ENCODE measurements around the gene RTN1.
"Not testable (repeated sequence)": the region's sequence is repeated elsewhere in the genome, so short reads cannot be mapped to it uniquely, and the experiment has no call there.

Gene RTN1

GRCh38 chr14:59657769-59658168 is 212.8 kb downstream of the RTN1 start:
- Histone ChIP-seq H3K9me2 (replicated peaks; ENCODE audit: control insufficient read depth, low read length) (no peaks in the 10 kb centered on the region), H3K4me2 (ENCODE audit: low read length) (no peak overlapping the region), H3K79me2 (ENCODE audit: control insufficient read depth, low read length) (no peaks in the 10 kb centered on the region), H3K4me1 (ENCODE audit: control insufficient read depth, low read length) (no peaks in the 10 kb centered on the region), H3K36me3 (ENCODE audit: control insufficient read depth, low read length) (no peaks in the 10 kb centered on the region), H3K27me3 (ENCODE audit: control insufficient read depth, low read length) (no peaks in the 10 kb centered on the region), H3K27ac (ENCODE audit: low read depth, low read length) (no peak overlapping the region), H3K9me3 (ENCODE audit: control insufficient read depth, insufficient read depth, low read length) (no peaks in the 10 kb centered on the region), H4K20me1 (ENCODE audit: control insufficient read depth, insufficient read depth, low read depth, low read length) (no peaks in the 10 kb centered on the region), H3F3A (ENCODE audit: control insufficient read depth, insufficient read depth) (no peaks in the 10 kb centered on the region), H3K4me3 (ENCODE audit: low read length) (no peak overlapping the region)
- TF ChIP-seq CTCF (IDR thresholded peaks at IDR 0.05; ENCODE audit: low read depth, low read length, poor library complexity, severe bottlenecking) (no peak), EZH2phosphoT487 (IDR thresholded peaks at IDR 0.05; ENCODE audit: borderline replicate concordance, low read length) (no peak)

DNA sequence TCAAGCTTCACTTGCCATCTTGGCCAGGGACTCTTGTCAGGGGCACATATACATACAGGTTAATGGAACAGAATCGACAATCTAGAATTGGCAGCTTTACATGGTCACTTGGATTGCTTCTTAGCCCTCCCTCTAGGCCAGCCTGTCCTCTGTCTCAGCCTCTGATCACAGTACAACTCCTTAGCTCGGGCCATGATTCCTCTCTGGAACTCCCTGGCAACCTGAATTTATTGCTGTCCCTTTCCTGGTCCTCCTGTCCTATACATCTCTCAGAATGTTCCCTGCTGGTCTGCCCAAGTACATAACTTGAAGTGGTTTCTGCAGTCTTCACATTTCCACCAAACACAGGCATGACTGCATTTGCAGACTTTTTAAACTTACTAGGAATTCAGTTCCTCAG is 214.1 kb downstream of the RTN1 start:
- TF ChIP-seq EZH2phosphoT487 (IDR thresholded peaks at IDR 0.05; ENCODE audit: borderline replicate concordance, low read length) (no peak), CTCF (IDR thresholded peaks at IDR 0.05; ENCODE audit: low read depth, low read length, poor library complexity, severe bottlenecking) (no peak)
- Histone ChIP-seq H3K36me3 (ENCODE audit: control insufficient read depth, low read length) (no peaks in the 10 kb centered on the region), H3K4me3 (ENCODE audit: low read length) (no peak overlapping the region)

GRCh38 chr14:59654131-59654530 is 216.4 kb downstream of the RTN1 start:
- H3K9me2 ChIP-seq (replicated peaks; ENCODE audit: control insufficient read depth, low read length); H3F3A ChIP-seq (ENCODE audit: control insufficient read depth, insufficient read depth); H3K4me3 ChIP-seq (ENCODE audit: low read length); H3K79me2 ChIP-seq (ENCODE audit: control insufficient read depth, low read length); H3K9me3 ChIP-seq (ENCODE audit: control insufficient read depth, insufficient read depth, low read length); H3K36me3 ChIP-seq (ENCODE audit: control insufficient read depth, low read length); H3K4me2 ChIP-seq (ENCODE audit: low read length); H3K27ac ChIP-seq (ENCODE audit: low read depth, low read length); H4K20me1 ChIP-seq (ENCODE audit: control insufficient read depth, insufficient read depth, low read depth, low read length); H3K4me1 ChIP-seq (ENCODE audit: control insufficient read depth, low read length); H3K27me3 ChIP-seq (ENCODE audit: control insufficient read depth, low read length): not testable (repeated sequence)

More for the DNA sequence above, 214.1 kb downstream of the RTN1 start:
- H3K4me1 ChIP-seq (ENCODE audit: control insufficient read depth, low read length): no peaks in the 10 kb centered on the region
- H3K4me2 ChIP-seq (ENCODE audit: low read length): no peak overlapping the region
- H3F3A ChIP-seq (ENCODE audit: control insufficient read depth, insufficient read depth): no peaks in the 10 kb centered on the region
- no peaks in the 10 kb centered on the region for H3K27me3 ChIP-seq (ENCODE audit: control insufficient read depth, low read length)
- H3K27ac ChIP-seq (ENCODE audit: low read depth, low read length): no peak overlapping the region
- H3K9me2 ChIP-seq (replicated peaks; ENCODE audit: control insufficient read depth, low read length): no peaks in the 10 kb centered on the region
- no peaks in the 10 kb centered on the region for H3K9me3 ChIP-seq (ENCODE audit: control insufficient read depth, insufficient read depth, low read length)
- no peaks in the 10 kb centered on the region for H4K20me1 ChIP-seq (ENCODE audit: control insufficient read depth, insufficient read depth, low read depth, low read length)
- no peaks in the 10 kb centered on the region for H3K79me2 ChIP-seq (ENCODE audit: control insufficient read depth, low read length)

- not testable (repeated sequence) for H3K9me2 ChIP-seq (replicated peaks; ENCODE audit: control insufficient read depth, low read length); H3K4me3 ChIP-seq (ENCODE audit: low read length); H4K20me1 ChIP-seq (ENCODE audit: control insufficient read depth, insufficient read depth, low read depth, low read length); H3K4me2 ChIP-seq (ENCODE audit: low read length); H3K27ac ChIP-seq (ENCODE audit: low read depth, low read length); H3K27me3 ChIP-seq (ENCODE audit: control insufficient read depth, low read length); H3F3A ChIP-seq (ENCODE audit: control insufficient read depth, insufficient read depth); H3K36me3 ChIP-seq (ENCODE audit: control insufficient read depth, low read length); H3K79me2 ChIP-seq (ENCODE audit: control insufficient read depth, low read length); H3K4me1 ChIP-seq (ENCODE audit: control insufficient read depth, low read length); H3K9me3 ChIP-seq (ENCODE audit: control insufficient read depth, insufficient read depth, low read length)
These were observed 223.7 kb downstream of the RTN1 start for GRCh38 chr14:59646832-59647231.
